GM18526 (cell line): Measurements from ENCODE around the gene SMIM7.

Experiments used
- POLR2A ChIP-seq: IDR thresholded peaks from 3 replicates; pipeline ENCODE4 v1.6.1; 2011; ENCODE audit not compliant: insufficient read length; ENCODE audit errors: extremely low read depth

Gene SMIM7

GRCh38 chr19:16613841-16614240 is 46.1 kb downstream of the SMIM7 start:
- no peak for TF ChIP-seq POLR2A

DNA sequence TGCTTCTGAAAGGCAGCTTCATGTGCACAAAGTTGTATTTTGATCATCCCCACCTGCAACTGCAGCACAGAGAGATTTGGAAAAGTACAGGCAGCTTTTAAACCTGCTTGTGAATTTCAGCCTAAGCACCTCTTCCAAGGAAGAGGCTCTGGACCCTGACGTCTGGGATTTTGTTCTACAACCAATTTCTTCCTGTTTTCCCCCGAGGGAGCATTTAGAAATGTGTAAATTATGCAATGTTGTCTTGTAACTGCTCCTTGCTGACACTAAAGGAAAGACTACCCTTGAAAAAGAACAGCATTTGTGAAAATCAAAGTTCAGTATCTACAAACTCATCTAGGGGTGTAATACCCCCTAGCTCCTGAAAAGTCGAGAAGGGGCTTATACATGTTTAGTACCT is 47.3 kb downstream of the SMIM7 start:
- TF ChIP-seq POLR2A = no peak

- TF ChIP-seq POLR2A = no peak
Observed at GRCh38 chr19:16611121-16611520, 48.8 kb downstream of the SMIM7 start.

GRCh38 chr19:16609511-16610200 is 50.3 kb downstream of the SMIM7 start:
- no peak for TF ChIP-seq POLR2A

DNA sequence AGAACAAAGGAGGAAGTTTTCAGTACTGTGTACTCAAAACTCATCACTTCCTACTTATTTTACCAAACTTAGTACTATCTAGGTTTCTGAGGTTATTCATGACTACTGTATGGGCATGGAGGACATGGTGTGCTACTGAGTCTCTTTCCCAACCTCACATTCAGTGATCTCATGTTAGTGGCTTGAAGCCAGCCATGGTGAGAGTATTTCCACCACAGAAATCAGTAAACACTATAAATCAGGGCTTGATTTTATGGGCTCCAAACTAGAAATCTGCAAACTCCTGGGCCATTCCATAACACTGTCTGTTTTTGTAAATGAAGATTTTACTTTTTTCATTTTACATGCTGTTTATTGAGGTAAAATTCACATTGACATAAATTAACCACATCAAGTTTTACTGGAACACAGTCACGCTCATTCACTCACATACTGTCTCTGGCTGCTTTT is 51.6 kb downstream of the SMIM7 start:
- TF ChIP-seq POLR2A = no peak

DNA sequence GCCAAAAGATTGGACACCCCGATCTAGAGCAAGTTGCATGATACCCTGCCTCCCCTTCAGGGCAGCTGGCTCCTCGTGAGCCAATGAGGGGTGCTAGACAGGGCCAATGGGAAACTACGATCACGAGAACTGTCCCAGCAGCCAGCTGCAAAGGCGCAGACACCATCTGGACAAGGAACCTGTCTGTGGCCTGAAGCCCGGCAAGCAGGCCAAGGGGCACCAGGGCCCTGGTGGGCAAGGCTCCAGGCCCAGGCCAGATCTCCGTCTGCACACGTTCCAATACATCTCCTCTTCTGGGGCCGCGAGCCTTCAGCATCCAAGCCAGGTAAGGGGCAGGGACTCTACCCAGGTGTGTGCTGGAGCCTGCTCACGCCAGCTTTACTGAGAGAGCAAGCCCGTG is 52.1 kb downstream of the SMIM7 start:
- TF ChIP-seq POLR2A = no peak

GRCh38 chr19:16605553-16605994 is 54.4 kb downstream of the SMIM7 start:
- TF ChIP-seq POLR2A = no peak

DNA sequence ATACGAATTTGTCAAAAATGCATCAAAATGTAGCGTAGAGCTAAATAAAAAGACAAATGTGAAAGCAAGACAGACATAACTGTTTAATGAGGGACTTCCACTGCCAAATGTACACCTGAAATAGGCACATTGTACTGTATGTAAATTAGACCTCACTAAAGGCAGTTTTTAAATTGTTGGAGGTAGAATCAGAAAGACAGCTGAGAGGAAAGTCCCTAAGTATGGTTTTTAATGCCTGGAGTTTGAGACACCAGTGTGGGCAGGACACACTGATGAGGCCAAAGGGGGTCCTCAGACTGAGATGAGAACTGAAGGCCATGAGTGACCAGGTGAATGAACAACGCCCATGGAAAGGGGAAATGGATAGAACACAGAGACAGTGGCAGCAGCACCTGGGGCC is 54.8 kb downstream of the SMIM7 start:
- TF ChIP-seq POLR2A = no peak

DNA sequence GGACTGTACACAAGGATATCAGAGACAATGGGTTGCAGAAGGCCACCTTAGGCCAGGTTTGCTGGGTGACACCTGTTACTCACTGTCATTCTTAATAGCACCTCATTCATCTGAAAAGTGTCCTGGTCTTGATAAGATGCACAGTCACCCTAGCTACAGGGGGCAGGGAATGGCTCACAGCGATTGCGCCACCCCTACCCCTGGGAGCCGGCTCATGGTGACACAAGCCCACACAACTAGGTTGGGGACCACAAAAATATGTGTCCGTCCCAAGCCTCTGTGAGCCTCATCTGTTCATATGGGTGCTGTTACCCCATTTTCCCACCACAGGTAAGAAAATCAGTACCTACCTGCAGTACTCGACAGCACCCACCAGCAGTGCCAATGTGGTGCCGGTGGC is 55.3 kb downstream of the SMIM7 start:
- no peak for TF ChIP-seq POLR2A

GRCh38 chr19:16603090-16603489 is 56.9 kb downstream of the SMIM7 start:
- TF ChIP-seq POLR2A = no peak

DNA sequence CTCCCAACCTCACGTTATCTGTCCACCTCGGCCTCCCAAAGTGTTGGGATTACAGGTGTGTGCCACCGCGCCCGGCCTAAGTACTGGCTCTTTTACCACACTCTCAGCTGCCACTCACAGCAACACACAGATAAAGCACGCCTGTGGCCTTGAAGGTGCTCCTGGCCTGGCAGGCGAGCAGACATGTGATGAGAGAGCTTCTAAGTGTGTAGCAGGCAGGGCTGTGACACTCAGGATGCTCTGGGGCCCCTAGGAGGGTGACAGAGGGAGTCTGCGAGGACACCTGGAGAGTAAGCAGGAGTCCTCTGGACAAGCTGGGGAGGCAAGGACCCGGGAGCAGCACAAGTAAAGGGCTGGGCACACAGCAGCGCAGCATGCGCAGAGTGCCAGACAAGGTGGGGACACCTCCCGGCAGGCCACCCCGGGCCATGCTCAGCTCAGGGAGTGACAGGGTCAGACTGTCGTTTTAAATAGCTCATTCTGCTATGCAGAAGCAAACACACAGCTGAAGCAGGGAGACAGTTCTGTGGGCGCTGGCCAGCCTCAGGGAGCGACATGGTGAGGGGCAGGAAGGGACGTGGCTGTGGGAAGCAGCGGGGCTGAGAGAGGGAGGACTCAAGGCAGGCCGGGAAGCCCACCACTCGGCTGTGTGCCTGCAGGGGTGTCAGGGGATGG is 58.4 kb downstream of the SMIM7 start:
- TF ChIP-seq POLR2A = no peak

DNA sequence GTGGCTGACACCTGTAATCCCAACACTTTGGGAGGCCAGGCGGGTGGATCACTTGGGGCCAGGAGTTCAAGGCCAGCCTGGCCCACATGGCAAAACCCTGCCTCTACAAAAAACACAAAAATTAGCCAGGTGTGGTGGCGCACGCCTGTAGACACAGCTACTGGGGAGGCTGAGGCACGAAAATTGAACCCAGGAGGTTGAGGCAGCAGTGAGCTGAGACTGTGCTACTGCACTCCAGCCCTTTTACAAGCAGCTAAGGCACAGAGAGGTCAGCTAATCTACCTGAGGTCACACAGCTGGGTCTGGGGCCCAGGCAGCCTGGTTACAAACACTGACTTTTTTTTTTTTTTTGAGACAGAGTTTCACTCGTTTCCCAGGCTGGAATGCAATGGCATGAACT is 59.1 kb downstream of the SMIM7 start:
- no peak for TF ChIP-seq POLR2A

DNA sequence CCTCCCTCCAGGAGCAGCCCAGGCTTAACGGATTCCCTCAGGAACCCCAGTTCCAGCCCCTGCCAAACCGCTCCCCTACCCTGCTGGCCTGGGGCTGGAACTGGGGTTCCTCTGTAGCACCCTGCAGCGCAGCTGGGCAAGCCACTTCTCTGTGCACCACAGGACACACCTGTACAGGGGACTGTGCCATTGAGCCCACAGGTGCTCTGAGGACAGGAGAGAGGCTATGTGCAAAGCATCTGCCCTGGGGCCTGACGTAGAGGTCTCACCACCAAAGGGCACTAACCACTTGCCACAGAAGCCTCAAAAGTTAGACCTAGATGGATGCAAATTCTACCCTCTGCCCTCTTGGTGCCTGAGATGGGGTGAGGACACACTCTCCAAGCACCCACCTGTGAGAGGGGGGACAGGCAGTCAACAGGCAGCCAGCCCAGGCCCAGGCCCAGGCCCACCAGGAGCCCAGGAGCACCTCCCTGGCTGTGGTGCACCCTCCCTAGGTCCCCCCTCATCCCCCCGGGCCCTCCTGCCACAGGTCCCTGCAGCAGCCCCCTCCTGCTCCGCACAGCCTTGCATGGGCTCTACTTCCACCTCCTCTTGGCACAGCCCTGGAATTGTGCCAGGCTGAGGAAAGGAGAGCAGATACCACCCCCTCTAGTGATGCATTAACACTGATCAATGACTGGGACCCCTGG is 60.1 kb downstream of the SMIM7 start:
- TF ChIP-seq POLR2A = no peak

GRCh38 chr19:16598848-16599247 is 61.1 kb downstream of the SMIM7 start:
- no peak for TF ChIP-seq POLR2A

- TF ChIP-seq POLR2A = no peak
Observed at GRCh38 chr19:16596399-16596798, 63.5 kb downstream of the SMIM7 start.
